NCI-H1694 (cell line): Measurements from ENCODE around the gene NMNAT2.
"Not testable (repeated sequence)": the region's sequence is repeated elsewhere in the genome, so short reads cannot be mapped to it uniquely, and the experiment has no call there.

Experiments used
- DNase-seq: peaks from one replicate; lab custom pipeline; 2025; lab: John Stamatoyannopoulos, UW

Gene NMNAT2

DNA sequence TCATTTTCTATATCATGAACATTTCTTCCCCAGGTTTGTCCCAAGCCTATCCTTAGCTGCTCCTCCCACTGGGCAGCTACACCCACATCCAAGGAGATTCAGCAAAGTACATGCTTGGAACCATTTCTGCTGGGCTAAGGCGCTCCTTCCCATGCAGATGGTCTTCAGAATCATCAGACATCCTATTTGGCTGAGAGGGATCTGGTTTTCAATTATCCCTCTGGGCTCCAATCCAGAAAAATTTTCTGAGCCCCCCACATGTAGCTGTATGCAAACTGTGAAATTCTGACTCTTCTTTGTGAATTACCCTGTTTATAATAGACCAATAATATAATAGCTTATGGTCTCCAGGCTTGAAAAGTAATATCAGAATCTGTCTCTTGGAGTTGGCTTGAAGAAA is 132.9 kb downstream of the NMNAT2 start:
- no peak for DNase-seq

DNA sequence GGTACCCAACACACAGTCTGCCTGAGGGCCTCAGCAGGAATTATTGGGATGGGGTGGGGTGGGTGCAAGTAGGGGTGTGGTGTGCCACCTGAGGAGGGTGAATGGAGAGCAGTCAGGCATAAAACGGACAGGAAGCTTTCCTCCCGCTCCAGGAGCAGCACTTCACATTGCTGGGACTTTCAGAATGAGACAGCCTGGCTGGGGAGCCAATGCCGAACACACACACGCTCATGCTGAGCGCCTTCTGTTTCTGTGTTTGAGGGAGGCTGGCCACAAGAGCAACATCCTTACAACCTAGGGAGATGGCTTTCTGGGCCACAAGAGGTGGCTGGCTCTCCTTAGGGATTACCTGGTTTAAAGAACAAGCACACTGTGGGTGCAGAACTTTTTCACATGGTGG is 134.1 kb downstream of the NMNAT2 start:
- DNase-seq, result no peak

DNA sequence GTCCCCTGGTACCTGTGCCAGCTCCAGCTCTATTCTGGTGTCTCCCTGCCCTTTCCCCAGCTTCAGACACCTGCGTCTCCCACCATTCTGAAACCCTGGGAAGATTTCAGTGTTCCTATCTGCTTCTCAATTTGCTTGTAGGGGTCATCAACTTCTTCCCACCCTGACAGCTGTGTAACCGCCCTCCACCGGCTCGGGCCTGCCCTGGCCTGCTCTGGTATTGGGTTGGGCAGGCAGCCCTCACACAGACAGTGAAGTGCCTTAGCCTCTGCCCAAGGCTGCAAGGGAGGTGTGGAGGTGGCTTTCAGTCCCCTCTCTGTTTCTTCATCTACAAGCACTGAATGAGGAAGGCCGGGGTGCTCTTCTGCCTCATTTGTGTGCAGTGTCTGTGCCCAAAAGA is 134.9 kb downstream of the NMNAT2 start:
- DNase-seq, result no peak

DNA sequence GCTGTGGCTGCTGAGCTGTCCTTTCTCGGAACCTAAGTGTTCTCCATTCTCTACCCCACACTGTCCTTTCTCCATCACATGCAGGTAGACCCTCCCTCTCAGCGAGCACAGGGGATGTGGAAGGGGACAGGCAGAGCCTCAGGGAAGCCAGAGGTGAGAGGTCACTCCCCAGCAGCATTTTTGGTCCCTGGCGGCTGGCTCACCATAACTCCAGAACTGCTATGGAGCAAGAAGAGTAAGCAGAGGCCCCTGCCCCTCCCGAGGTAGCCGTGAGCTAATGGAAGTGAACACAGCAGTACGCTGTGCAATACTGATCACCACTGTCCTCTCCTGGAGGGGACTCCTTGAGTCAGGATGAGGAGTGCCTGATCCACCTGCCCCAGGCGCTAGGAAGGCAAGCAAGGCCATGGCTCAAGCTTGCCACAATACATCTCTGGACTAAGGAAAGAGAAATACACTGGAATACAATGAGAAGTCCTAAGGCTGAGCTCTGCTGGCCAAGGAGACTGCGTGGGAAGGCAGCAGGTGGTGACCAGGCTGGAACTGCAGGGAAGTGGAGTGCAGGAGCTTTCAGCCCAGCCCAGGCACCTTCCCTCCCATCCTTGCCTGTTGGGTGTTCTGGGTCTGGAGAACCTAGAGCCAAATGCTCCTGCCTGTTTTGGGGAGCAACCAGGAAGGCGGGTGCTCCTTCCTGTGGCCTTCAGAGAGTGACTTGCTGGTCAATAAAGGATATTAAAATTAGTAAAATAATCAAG is 135.9 kb downstream of the NMNAT2 start:
- DNase-seq, result no peak

DNA sequence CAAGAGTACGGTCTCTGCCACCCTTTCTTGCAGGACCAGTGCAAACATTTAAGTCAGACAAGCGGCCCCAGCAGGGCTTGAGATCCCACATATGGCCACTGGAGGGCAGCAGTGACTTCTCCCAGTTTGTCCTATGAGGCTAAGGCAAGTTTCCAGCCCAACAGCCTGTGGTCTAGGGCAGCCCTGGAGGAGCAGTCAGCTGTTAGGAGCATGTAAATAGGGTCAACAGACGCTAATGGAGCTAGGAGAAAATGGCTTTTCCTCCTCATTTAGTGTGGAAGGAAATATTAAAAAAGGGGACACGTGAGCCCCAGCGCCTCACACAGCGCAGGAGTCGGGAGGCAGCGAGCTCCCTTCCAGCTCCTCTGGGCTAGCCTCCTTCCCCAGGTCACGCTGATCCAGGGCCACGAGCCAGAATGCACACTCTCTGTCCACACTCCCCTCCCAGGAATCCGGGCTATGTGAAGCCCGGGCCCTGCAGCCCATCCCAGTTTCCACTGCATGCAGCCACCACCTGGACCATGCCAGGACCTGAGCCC is 136.6 kb downstream of the NMNAT2 start:
- peak; percentile 97 for DNase-seq

DNA sequence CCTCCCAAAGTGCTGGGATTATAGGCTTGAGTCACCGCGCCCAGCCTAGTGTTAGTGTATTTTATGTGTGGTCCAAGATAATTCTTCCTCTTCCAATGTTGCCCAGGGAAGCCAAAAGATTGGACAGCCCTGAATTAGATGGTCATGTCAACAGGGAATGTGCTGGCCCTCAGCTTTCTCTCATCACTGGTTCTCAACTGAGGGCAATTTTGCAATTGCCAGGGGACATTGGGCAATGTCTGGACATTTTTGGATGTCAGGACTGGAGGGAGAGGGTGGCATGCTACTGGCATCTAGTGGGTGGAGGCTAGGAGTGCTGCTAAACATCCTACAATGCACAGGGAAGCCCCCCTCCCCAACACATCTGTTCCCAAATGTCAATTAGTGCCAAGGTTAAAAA is 137.1 kb downstream of the NMNAT2 start:
- peak; percentile 91 for DNase-seq

DNA sequence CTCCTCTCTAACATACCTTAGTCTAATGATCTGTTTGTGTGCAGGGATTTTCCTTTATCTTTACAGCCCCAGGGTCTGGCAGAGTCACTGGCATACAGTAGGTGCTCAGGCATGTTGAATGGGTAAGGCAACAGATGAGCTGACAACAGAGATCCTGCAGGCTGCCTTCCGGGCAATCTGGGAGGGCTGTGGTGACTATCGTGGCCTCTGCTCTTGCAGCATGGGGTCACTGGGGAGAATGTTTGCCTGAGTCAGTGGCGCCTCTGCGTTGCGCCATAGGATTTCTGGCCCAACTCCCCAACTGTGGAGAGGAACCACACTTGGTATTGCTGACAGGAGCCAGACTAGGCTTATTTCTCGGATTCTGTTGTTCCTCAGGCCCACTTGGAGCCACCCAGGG is 138.3 kb downstream of the NMNAT2 start:
- DNase-seq, result no peak

DNA sequence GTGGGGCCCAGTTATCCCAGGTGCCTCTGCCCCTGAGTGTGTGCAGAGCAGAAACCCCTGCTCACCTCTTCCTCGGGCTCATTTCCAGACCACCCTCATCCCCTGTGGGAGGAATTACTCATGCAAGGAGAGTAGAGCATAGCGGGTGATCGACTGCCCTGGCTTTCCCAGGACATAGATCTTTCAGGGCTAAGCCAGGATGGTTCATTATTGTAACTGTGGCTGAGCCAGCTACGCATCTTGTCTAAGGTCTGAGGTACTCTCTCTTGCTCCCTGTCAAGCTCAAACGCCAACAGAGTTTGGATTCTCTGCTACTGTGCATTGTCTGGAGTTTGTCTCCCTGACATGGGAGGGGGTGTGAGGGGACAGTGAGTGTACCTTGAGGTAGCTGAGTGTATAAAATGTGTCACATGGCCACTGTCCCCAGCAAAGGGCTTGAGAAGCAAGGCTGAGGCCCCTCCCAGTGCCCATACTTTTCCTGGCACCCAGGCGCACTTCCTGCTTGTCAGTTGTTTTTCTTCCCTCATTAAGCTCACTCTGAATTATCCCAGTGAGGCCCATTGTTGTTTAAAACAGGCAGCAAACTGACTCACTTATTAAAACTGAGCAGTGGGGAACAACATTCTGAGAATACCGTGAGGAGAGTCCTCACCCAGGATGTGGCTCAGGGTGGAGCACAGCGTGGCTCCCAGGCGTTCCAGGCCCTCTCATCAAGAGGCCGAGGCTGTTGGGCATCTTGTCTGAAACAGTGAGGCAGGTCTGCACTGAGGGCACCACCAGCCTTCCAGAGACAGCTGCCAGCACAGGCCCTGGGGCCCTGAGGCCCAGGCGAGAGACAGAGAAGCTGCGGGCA is 139.2 kb downstream of the NMNAT2 start:
- DNase-seq, result no peak

DNA sequence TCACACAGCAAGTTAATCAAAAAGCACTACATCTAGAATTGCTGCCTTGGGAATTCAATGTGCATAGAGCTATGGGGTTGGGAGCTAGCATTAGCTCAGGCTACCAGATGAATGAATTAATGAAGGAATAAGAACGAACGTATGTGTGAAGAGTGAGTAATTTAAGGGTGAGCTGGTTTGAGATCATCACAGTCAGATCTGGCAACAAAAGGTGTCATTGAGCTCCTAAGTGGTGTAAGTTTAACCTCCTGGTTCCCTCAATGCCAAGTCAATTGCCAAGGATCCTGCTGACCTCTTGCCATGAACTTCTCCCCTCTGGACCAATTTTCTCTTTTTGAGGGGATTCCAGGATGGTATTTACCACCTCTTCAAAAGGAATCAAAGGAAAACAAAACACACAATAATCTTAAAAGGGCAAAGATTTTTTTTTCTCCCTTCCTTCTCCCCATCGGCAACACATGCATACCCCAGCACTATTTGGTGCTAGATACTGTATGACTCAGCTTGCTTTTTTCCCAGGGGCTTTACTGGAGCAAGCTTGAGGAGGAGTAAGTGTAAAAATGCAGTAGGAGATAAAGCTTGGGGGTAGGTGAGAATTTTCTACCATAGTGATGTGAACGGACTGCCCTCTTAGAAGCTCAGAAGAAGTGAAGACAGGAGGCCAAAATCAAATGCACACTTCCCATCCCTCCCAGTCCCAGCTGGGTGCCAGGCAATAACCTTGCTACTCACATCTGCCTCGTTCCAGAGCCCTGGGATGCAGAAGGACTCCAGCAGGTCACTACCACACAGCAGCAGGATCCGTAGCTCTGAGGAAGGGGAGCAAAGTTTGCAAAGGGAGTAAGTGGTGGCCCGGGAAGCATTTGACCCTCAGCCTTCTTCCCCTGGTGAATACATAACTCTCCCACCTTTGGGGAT is 140.1 kb downstream of the NMNAT2 start:
- no peak for DNase-seq

DNA sequence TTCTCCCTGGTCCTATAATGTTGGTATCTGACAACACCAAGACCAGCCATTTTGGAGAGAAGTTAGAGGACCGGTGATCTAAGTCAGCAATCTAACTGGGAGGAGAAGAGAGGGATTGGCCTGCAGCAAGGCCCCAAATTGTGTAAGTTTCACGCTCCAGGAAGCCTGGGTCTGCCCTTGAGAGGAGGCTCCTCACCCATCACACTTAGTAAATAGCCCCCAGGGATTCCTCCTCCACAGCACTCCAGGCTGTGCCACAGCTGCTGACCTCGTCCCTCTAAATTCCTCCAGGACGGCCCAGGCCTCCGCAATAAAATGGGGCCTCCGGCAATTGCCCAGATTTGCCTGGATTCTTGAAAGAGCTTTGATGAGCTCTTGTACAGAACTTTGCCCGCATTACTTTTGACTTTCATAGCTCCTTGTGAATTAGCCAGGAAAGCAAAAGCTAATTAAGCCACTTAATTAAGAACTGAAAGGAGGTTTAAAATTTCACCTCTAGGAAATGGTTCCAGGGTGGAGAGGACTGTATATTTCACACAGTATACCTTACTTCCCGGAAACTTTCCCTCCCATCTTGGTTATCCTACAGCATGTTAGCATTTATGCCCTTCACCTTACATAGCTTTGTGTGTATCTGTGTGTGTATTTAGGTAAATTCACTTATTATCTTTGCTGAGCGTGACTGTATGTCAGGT is 141.6 kb downstream of the NMNAT2 start:
- DNase-seq, result no peak

DNA sequence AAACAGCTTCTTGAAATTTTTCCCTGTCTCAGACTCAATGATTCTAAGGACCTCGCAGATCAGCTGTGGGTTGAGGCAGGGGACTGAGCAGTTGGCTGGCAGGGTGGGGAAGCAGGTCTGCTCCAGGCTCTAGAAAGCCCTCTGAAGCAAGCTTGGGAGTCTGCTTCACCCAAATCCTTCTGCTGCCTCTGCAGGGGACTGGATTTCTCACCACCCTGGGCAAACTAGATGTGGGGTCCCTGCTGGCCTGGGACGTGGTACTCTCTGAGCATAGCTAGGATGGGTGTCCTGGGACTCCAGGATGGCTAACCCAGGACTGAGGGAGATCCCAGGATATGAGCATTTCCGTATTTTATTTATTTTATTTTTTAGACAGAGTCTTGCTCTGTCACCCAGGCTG is 142.9 kb downstream of the NMNAT2 start:
- no peak for DNase-seq

DNA sequence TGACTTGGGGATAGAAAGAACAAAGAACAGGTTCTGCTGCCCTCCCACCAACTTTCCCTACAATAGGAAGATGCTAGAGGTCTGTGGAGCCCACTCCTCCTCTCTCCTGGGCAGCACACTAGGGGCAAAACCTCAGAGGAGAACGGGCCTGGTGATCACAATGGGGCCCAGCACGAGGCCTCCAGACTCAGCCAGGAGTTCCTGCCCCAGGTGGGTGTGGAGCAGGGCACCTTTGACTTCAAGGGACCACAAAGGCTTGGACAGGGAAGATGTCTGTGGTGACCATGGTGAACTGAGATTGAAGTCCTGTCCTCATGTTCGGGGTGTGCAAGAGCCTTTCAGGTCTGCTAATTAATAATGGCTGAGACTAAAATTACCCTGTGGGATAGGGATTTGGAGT is 143.3 kb downstream of the NMNAT2 start:
- DNase-seq, result no peak

DNA sequence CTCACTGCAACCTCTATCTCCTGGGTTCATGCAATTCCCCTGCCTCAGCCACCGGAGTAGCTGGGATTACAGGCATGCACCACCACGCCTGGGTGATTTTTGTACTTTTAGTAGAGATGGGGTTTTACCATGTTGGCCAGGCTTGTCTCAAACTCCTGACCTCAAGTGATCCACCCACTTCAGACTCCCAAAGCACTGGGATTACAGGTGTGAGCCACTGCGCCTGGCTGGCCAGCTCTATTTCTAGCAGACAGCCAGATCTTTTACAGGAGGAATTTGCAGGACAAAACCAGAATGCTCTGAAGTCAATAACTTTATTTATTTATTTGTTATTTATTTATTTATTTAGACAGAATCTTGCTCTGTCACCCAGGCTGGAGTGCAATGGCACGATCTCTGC is 144.2 kb downstream of the NMNAT2 start:
- not testable (repeated sequence) for DNase-seq

DNA sequence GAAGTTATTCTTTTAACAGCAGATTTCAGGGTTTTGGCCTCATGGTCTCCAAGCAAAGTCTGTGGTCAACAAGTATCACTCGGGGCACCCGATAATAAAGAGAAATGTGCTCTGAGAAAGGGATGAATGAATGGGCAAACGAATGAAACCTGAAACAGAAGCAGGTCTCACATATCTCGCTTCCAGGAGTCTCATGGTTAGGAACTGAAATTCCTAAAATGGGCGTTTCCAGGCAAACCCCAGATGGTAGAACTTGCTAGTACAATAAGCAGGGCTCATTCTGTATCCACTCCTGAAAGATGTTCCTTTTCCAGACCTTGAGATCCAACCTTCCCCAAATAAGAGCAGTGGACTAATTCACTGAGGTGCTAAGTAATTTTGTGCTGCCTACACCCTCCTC is 144.9 kb downstream of the NMNAT2 start:
- no peak for DNase-seq

DNA sequence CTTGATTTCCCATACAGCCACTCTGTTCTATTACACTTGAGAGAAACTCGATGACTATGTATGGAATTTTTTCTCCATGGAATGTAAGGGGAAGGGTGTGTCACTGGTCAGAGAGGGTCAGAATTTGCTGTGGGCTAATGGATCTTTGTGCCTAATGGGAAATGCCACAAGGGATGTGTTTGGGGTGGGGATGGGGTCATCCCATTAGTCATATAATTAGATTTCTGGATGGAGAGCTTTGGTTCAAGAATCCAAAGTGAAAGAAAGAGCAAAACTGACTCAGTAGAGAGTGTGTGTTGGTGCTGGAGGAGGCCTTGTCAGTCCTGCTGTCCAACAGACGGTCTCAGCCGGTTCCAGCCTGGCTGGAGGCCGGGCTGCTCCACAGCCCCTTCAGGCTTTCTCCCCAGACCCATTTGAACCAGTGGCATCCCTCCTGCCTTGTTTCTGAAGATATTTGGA is 145.8 kb downstream of the NMNAT2 start:
- DNase-seq, result no peak

DNA sequence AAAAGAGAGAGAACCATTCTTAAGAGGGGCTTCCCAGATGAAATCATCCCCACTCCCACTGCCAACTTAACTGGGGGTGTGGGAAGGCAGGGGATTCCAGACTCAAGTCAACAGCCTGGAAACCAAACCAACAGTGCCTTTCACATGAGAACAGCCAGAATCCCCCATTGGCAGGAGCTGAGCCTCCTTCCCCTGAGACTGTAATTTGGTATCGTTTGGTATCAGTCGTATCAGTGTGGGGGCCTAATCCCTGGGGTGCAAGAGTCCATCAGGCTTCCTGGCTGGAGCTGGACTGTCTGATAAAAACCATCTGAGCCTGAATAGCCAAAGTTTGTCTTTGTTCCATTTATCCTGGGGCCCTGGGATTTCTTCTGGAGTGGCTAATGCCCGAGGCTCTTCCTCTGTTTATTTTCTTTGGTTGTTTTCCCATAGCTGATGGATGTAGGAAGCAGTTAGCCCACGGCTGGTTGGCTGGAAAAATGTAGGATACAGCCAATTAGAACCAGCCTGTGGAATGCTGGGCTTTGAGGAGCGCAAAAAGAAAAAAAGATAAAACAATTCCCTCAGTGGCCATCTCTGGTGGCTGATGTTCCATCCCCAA is 147.5 kb downstream of the NMNAT2 start:
- DNase-seq, result no peak

DNA sequence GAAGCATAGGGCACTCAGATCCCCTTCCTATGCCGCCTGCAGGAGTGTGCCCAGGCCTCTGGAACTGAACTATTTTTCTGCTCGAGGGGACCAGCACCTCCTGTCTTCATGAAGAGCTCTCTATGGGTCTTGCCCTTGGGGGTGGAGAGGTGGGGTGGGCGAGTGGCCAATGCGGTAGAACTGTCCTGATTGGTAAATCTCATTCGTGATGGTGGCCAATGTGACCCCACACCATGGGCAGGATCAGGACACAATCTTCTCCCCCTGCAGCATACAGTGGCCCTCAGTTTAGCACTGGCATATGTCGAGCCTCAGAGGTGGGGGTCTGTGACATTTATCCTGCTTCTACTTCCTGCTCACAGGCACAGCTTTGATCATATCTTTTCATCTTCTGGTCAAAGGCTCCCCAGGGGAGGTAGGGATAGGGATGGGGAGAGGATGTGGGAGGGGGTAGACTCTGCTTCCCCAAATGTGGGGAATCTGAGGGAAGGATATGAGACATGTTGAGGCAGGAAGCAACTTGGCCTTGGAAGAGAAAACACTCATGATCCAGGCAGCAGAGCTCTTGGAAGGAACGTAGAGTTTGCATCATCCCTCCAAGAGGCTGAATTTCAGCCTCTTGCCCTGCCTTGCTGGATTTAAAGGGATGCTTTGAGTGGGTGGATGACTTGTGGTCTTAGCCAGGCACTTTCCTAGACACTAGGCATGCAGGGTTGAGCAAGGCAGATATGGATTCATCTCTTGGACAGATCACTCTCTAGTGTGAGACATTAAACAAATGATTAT is 150.3 kb downstream of the NMNAT2 start:
- no peak for DNase-seq

DNA sequence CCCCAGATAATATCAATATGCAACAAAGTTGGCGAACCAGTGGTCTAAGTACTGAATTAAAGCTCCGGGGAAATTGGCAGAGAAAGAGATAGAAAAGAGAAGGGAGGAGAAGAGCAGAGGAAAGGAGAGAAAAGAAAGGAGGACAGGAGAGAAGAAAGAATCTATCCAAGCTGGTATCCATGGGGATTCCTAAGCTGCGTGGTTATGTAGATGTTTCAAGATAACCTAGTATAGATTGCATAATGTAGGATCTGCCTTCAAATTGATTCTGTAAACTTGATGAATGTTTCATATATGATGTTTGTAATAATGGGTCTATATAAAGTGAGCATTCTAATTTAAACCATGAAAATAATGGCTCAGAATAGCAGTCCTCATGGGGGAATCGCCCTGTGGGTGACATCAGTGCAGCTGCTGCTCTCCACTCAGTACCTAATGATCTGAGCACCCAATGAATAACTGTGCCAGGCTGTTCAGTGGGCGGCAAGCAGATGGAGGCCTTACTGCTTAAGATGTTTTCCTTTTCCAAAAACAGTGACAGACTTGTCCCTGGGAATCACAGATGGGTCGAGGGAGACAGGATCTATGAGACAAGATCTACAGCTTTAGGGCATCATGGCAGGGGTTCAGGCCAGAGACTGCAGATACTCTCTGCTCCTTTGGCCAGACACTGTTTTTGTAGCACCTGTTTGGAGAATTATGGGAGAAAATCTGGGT is 154.1 kb downstream of the NMNAT2 start:
- peak; percentile 74 for DNase-seq

DNA sequence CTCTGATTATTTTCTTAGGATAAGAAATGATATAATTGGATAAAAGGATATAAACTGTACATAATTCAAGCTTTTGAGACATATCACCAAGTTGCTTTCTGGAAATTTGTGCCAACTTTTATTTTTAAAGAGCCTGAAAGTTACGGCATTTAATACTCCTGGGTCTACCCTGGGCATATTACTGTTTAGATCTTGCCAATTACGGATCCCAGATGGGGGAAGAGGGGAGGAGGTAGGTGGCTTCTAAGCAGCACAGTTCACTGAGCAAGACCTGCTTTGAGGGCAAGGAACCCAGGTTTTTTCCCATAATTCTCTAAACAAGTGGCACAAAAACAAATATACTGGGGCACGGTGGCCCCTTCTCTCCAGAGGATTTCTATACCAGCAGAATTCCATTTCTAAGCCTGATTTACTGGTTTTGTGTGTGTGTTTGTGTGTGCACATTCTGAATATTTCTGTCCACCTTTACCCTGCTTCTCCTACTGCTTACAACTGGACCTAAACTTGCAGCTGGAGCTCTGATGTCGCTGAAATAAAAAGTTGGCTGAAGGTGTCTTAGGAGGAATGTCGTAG is 155.5 kb downstream of the NMNAT2 start:
- peak; percentile 33 for DNase-seq
